Vagina (tissue), 2 donors: Measurements from ENCODE around the gene FLNA.

Source experiments
- CTCF ChIP-seq, 3 experiments: fragments of 450-650 bp in 2 of 3; fragments of 200-600 bp in 1 of 3; sonication (generic) in 1 of 3; IDR thresholded peaks; one replicate each; pipeline ENCODE4 v1.5.1; 2017 to 2019; ENCODE audit warnings: antibody characterized with exemption in 3 of 3, mild to moderate bottlenecking in 2 of 3, moderate library complexity in 2 of 3
- POLR2A ChIP-seq, 2 donors: fragments of 450-650 bp; IDR thresholded peaks; one replicate each; pipeline ENCODE4 v1.6.1; 2017; ENCODE audit warnings: antibody characterized with exemption in 2 of 2, mild to moderate bottlenecking in 2 of 2, moderate library complexity in 2 of 2
- POLR2AphosphoS5 ChIP-seq, 2 donors: sonication (generic); formaldehyde crosslinking; IDR thresholded peaks; one replicate each; pipeline ENCODE4 v1.9.0; 2017; ENCODE audit warnings: antibody characterized with exemption in 2 of 2, mild to moderate bottlenecking in 2 of 2, low read depth in 1 of 2; ENCODE audit not compliant: insufficient read depth in 1 of 2

GRCh38 chrX:154328646-154329045, 45.8 kb downstream of the FLNA start:
- TF ChIP-seq POLR2A (IDR thresholded peaks at IDR 0.05) (no peak), CTCF (IDR thresholded peaks at IDR 0.05) (no peak), POLR2AphosphoS5 (IDR thresholded peaks at IDR 0.05; ENCODE audit: insufficient read depth in 1 of 2, low read depth in 1 of 2) (no peak)
